Upper lobe of left lung (tissue), 6 donors: ENCODE measurements around the gene LAMB4. TPM values are rescaled to one million over a fixed set of nuclear protein-coding genes. Genes with fewer than 3 reads are reported as not detected.

Source experiments
- ATAC-seq, 2 donors: fragments of 200-7000 bp; cut with Tn5 transposase; one replicate each; pipeline ENCODE4 v1.9.1; 2022; ENCODE audit warnings: mild to moderate bottlenecking in 2 of 2, moderate library complexity in 2 of 2; ENCODE audit not compliant: low FRiP score in 2 of 2
- DNase-seq, 2 donors: peaks; one replicate each; pipeline ENCODE4 v3.0.0-alpha.2; 2019 to 2020
- H3K27ac ChIP-seq, 4 donors: fragments of 200-600 bp; sonication (generic); one replicate each; pipeline ENCODE4 v1.5.1; 2016 to 2019
- H3K27me3 ChIP-seq, 4 donors: fragments of 200-600 bp; sonication (generic); one replicate each; pipeline ENCODE4 v1.5.1; 2017 to 2019
- H3K36me3 ChIP-seq, 4 donors: fragments of 200-600 bp; sonication (generic); one replicate each; pipeline ENCODE4 v1.5.1; 2016 to 2019
- H3K4me1 ChIP-seq, 4 donors: fragments of 200-600 bp; sonication (generic); one replicate each; pipeline ENCODE4 v1.5.1; 2018 to 2019
- H3K4me3 ChIP-seq, 4 donors: fragments of 200-600 bp; sonication (generic); one replicate each; pipeline ENCODE4 v1.5.1; 2017 to 2019; ENCODE audit warnings: mild to moderate bottlenecking in 2 of 4, moderate library complexity in 1 of 4
- H3K9me3 ChIP-seq, 4 donors: fragments of 200-600 bp; sonication (generic); one replicate each; pipeline ENCODE4 v1.5.1; 2018 to 2019
- CTCF ChIP-seq, 6 experiments: fragments of 450-650 bp in 4 of 6; fragments of 200-600 bp in 2 of 6; sonication (generic) in 2 of 6; IDR thresholded peaks; one replicate each; pipeline ENCODE4 v1.5.1; 2016 to 2019; ENCODE audit warnings: antibody characterized with exemption in 6 of 6
- EP300 ChIP-seq, 4 donors: sonication (generic); formaldehyde crosslinking; IDR thresholded peaks; one replicate each; pipeline ENCODE4 v1.5.1; 2017; ENCODE audit warnings: antibody characterized with exemption in 4 of 4, control low read depth in 2 of 4
- POLR2A ChIP-seq, 4 donors: fragments of 450-650 bp; IDR thresholded peaks; one replicate each; pipeline ENCODE4 v1.5.1; 2016 to 2017; ENCODE audit warnings: antibody characterized with exemption in 4 of 4, mild to moderate bottlenecking in 2 of 4
- POLR2AphosphoS5 ChIP-seq, 2 donors: sonication (generic); formaldehyde crosslinking; IDR thresholded peaks; one replicate each; pipeline ENCODE4 v1.5.1; 2017; ENCODE audit warnings: antibody characterized with exemption in 2 of 2
- WGBS, 2 donors: methylation state at CpG; one replicate each; pipeline ENCODE4 v1.1.5; 2017 to 2018; 5-methylcytosine and 5-hydroxymethylcytosine counted together
- total RNA-seq, 6 donors: library from RNA; depleted of rRNA in 4 of 6; stranded (reverse); fragments of >200 nt in 4 of 6; gene quantifications; one replicate each; pipeline versions ENCODE4 v1.1.0 to v1.2.1, GENCODE V29; 2016 to 2021
- donor health status: DM: no; HTN: no; CAD: no; lungs with moderate emphysema.
- donor health status: DM: no; HTN: yes; CAD: no; lungs with severe emphysema.

The LAMB4 gene
- total RNA-seq, 6 donors from 2014 or later, result 0.10 to 18.9 (median 0.47) TPM; not detected in 2

GRCh38 chr7:108066486-108066885, 63.7 kb downstream of the LAMB4 start:
- Histone ChIP-seq H3K4me1 (no peaks in the 10 kb centered on the region), H3K36me3 (no peaks in the 10 kb centered on the region), H3K9me3 (no peaks in the 10 kb centered on the region), H3K27ac (no peak overlapping the region), H3K27me3 (no peaks in the 10 kb centered on the region), H3K4me3 (no peak overlapping the region)
- TF ChIP-seq POLR2A (IDR thresholded peaks at IDR 0.05) (no peak), POLR2AphosphoS5 (IDR thresholded peaks at IDR 0.05) (no peak), EP300 (IDR thresholded peaks at IDR 0.05) (no peak), CTCF (IDR thresholded peaks at IDR 0.05) (no peak)
- WGBS, 2 donors, result 80 to 89% methylated on average over 9 of the region's 9 CpGs
- DNase-seq, result peak in 1 of 2 donors; percentile 34
- no peak for ATAC-seq

GRCh38 chr7:108063520-108063933, 66.6 kb downstream of the LAMB4 start:
- Histone ChIP-seq H3K4me1 (no peaks in the 10 kb centered on the region), H3K36me3 (no peaks in the 10 kb centered on the region), H3K9me3 (no peaks in the 10 kb centered on the region), H3K27ac (no peak overlapping the region), H3K27me3 (no peaks in the 10 kb centered on the region), H3K4me3 (no peak overlapping the region)
- 55 to 67% methylated on average over 4 to 5 of the region's 5 CpGs for WGBS, 2 donors
- DNase-seq, result no peak
- TF ChIP-seq CTCF (IDR thresholded peaks at IDR 0.05) (no peak), POLR2A (IDR thresholded peaks at IDR 0.05) (no peak), POLR2AphosphoS5 (IDR thresholded peaks at IDR 0.05) (no peak), EP300 (IDR thresholded peaks at IDR 0.05) (no peak)
- ATAC-seq, result no peak

- TF ChIP-seq CTCF (IDR thresholded peaks at IDR 0.05) (no peak), EP300 (IDR thresholded peaks at IDR 0.05) (no peak), POLR2AphosphoS5 (IDR thresholded peaks at IDR 0.05) (no peak), POLR2A (IDR thresholded peaks at IDR 0.05) (no peak)
- H3K27me3 ChIP-seq, result no peaks in the 10 kb centered on the region
- no peak overlapping the region for H3K27ac ChIP-seq
- H3K4me3 ChIP-seq, result no peak overlapping the region
- ATAC-seq (no peak), DNase-seq (no peak)
- 75 to 87% methylated on average over 5 of the region's 5 CpGs for WGBS, 2 donors
- no peaks in the 10 kb centered on the region for H3K9me3 ChIP-seq
- no peaks in the 10 kb centered on the region for H3K36me3 ChIP-seq
- H3K4me1 ChIP-seq, result no peaks in the 10 kb centered on the region
Observed at GRCh38 chr7:108062250-108063014, 67.7 kb downstream of the LAMB4 start.

GRCh38 chr7:108059526-108059925, 70.6 kb downstream of the LAMB4 start:
- no peaks in the 10 kb centered on the region for H3K4me1 ChIP-seq
- no peaks in the 10 kb centered on the region for H3K36me3 ChIP-seq
- no peaks in the 10 kb centered on the region for H3K27me3 ChIP-seq
- H3K9me3 ChIP-seq, result no peaks in the 10 kb centered on the region
- 69 to 74% methylated on average over 6 of the region's 6 CpGs for WGBS, 2 donors
- DNase-seq (no peak), ATAC-seq (no peak)
- no peak overlapping the region for H3K4me3 ChIP-seq
- TF ChIP-seq POLR2A (IDR thresholded peaks at IDR 0.05), result no peak
- no peak for TF ChIP-seq EP300 (IDR thresholded peaks at IDR 0.05)
- no peak for TF ChIP-seq CTCF (IDR thresholded peaks at IDR 0.05)
- TF ChIP-seq POLR2AphosphoS5 (IDR thresholded peaks at IDR 0.05), result no peak
- no peak overlapping the region for H3K27ac ChIP-seq
